Adrenal gland (tissue), 19 donors: ENCODE results near the gene TRPM5. TPM values are rescaled to one million over a fixed set of nuclear protein-coding genes. Genes with fewer than 3 reads are reported as not detected.

ENCODE experiments used
- DNase-seq, 7 donors: peaks; one replicate each; pipeline ENCODE4 v3.0.0-alpha.2; 2019 to 2020
- H3K27ac ChIP-seq, 5 donors: fragments of 200-600 bp; sonication (generic) in 4 of 5; 1 replicate in 3 of 5; 2 replicates in 2 of 5; pipeline versions ENCODE4 v1.5.1 to v1.8.0; 2016 to 2020; ENCODE audit warnings: mild to moderate bottlenecking in 1 of 5
- H3K27me3 ChIP-seq: fragments of 200-600 bp; 2 replicates; pipeline ENCODE4 v1.8.0; 2021
- H3K36me3 ChIP-seq, 2 donors: fragments of 200-600 bp; replicated peaks in 1 of 2; 1 replicate in 1 of 2; 2 replicates in 1 of 2; pipeline versions ENCODE4 v1.5.1 to v1.8.0; 2018 to 2022
- H3K4me1 ChIP-seq, 2 donors: fragments of 200-600 bp; replicated peaks in 1 of 2; 1 replicate in 1 of 2; 2 replicates in 1 of 2; pipeline versions ENCODE4 v1.5.1 to v1.8.0; 2018 to 2021
- H3K4me3 ChIP-seq, 4 donors: fragments of 200-600 bp; sonication (generic) in 3 of 4; one replicate each; pipeline ENCODE4 v1.5.1; 2016 to 2018
- H3K9me3 ChIP-seq, 3 donors: fragments of 200-600 bp; sonication (generic) in 1 of 3; replicated peaks in 1 of 3; 1 replicate in 2 of 3; 2 replicates in 1 of 3; pipeline versions ENCODE4 v1.5.1 to v1.8.0; 2016 to 2021
- POLR2A ChIP-seq, 2 donors: fragments of 450-650 bp; IDR thresholded peaks; one replicate each; pipeline ENCODE4 v1.6.1; 2017; ENCODE audit warnings: antibody characterized with exemption in 2 of 2, mild to moderate bottlenecking in 2 of 2, moderate library complexity in 1 of 2
- WGBS, 4 donors: extraction: QIAGEN DNeasy Blood & Tissue Kit in 2 of 4; methylation state at CpG; one replicate each; pipeline versions ENCODE4 v1.1.5 to v1.1.7; 2013 to 2017; 5-methylcytosine and 5-hydroxymethylcytosine counted together
- intact Hi-C, 2 donors: fragments of 100-400 bp; cut with DNase I; formaldehyde crosslinking; loops; one replicate each; pipeline versions ENCODE4 v1.14.1 to v1.15.0; 2022 to 2023
- long read RNA-seq, 10 donors: library from polyadenylated mRNA in 3 of 10; unstranded in 2 of 10; stranded (forward) in 1 of 10; transcript quantifications; one replicate each; pipeline ENCODE4 v2.0.0 and lab custom pipeline, GENCODE V29; 2021 to 2026
- polyA plus RNA-seq, 3 donors: library from polyadenylated mRNA; stranded (reverse); fragments of 200-250 nt in 2 of 3; fragments of 350-450 nt in 1 of 3; fragmentation: Illumina TruSeq in 1 of 3; extraction: RNeasy Lipid Tissue Mini Kit (QIAGEN cat#74804) in 1 of 3; gene quantifications; one replicate each; pipeline ENCODE4 v1.2.3, GENCODE V29; 2013 to 2014
- total RNA-seq, 9 donors: library from RNA; depleted of rRNA in 4 of 9; stranded (reverse); fragments of >200 nt in 4 of 9; fragments of 120-200 nt in 1 of 9; fragmentation: NEBNext Ultra II Directional in 1 of 9; extraction: Animal tissue kit (Norgen Biotek cat#: 25700) in 1 of 9; gene quantifications; one replicate each; pipeline versions ENCODE4 v1.1.0 to v1.2.4, GENCODE V29; 2013 to 2023
- TF ChIP-seq, protein P1 (sequence below), 6 experiments: fragments of 450-650 bp in 4 of 6; fragments of 200-600 bp in 2 of 6; sonication (generic) in 1 of 6; IDR thresholded peaks; 1 replicate in 5 of 6; 2 replicates in 1 of 6; pipeline versions ENCODE4 v1.5.1 to v1.8.0; 2016 to 2021; ENCODE audit warnings: antibody characterized with exemption in 6 of 6, mild to moderate bottlenecking in 2 of 6, moderate library complexity in 1 of 6
- donor health status: healthy with polysubstance abuse.
- donor health status: Bipolar disorder and iron deficiency.
- donor health status: DM: yes; HTN: yes; CAD: no.
- donor health status: DM: no; HTN: no; CAD: no.
- donor health status: DM: no; HTN: no; CAD: no.
- donor health status: DM: yes; HTN: yes; CAD: no.

The TRPM5 gene, protein sequence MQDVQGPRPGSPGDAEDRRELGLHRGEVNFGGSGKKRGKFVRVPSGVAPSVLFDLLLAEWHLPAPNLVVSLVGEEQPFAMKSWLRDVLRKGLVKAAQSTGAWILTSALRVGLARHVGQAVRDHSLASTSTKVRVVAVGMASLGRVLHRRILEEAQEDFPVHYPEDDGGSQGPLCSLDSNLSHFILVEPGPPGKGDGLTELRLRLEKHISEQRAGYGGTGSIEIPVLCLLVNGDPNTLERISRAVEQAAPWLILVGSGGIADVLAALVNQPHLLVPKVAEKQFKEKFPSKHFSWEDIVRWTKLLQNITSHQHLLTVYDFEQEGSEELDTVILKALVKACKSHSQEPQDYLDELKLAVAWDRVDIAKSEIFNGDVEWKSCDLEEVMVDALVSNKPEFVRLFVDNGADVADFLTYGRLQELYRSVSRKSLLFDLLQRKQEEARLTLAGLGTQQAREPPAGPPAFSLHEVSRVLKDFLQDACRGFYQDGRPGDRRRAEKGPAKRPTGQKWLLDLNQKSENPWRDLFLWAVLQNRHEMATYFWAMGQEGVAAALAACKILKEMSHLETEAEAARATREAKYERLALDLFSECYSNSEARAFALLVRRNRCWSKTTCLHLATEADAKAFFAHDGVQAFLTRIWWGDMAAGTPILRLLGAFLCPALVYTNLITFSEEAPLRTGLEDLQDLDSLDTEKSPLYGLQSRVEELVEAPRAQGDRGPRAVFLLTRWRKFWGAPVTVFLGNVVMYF (N-terminal part only)
- total RNA-seq, result 1 to 10 TPM in 3 of 9 donors, under 1 TPM in 6; 0.11 to 2.4 (median 0.68) TPM
- 1 to 10 TPM in 2 of 3 donors, not detected in 1; 3.0 to 7.4 TPM for polyA plus RNA-seq
- long read RNA-seq, donor 1, result 0 reads
- long read RNA-seq, donor 2, result 0 reads
- long read RNA-seq, donor 3, result 0 reads
- long read RNA-seq, donor 4, partial matches to known transcripts, result 0 of 1 reads
- long read RNA-seq, donor 4, other reads (novel, unspliced or antisense), result 1 of 1 reads
- long read RNA-seq, donor 5, partial matches to known transcripts, result 1 of 2 reads
- long read RNA-seq, donor 5, other reads (novel, unspliced or antisense), result 1 of 2 reads
- long read RNA-seq, donor 6, result 0 reads
- long read RNA-seq, donor 7, result 0 reads
- long read RNA-seq, donor 8, result 0 reads
- long read RNA-seq, donor 9, result 0 reads
- long read RNA-seq, donor 10, result 0 reads

DNA sequence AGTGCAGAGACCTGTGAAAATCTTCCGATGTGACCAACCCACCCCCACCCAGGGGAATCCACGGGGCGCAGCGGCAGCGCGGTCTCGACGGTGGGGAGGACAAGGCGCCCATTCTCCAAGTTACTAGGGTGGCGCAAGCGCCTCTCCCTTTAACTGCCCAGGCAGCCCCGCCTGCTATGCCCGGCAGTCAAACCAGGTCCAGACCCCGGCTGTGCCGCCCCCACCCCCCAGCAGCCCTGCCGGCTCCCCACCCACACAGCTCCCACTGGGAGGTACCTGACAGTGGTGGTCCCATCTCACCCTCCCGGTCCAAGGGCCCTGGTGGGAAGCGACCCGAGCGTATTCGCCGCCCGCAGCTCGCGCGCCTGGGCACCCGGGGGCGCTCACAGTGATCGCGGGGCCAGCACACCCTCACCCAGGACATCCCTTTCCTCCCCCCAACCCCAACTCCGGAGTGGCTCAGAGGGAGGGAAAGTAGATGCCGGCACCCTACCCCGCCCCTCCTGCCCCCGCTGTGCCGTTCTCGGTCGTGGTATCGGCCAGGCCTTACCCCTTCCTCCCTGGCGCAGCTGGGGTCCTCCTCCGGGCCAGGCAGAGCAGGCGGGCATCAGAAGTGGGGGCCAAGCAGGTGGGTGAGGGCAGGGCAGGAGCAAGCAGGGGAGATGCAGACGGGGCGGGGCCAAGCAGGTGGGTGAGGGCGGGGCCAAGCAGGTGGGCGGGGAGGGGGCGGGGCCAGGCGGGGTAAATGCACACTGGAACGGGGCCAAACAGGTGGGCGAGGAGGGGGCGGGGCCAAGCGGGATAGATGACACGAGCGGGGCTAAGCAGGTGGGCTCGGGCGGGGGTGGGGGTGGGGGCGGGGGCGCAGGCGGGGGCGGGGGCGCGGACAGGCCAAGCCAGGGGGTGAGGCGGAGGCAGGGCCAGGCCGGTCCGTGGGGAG lies at the start of gene TRPM5:
TRPM5 (minus strand) TSS at position 634 of the 940 bp plus-strand sequence. CDS start 21,478 bp downstream, outside the sequence.
- H3K27ac ChIP-seq, result peak within 1 kb of the TSS; percentile 34 to 91 (median 73)
- peak within 1 kb of the TSS; percentile 34 to 88 (median 76) for H3K4me3 ChIP-seq
- DNase-seq, result peak in 4 of 7 donors; percentile 43 to 80 (median 60)
- intact Hi-C loops, result loop anchor here in 1 of 2 donors (5.0 kb wide), 1 partner anchor 73 kb away; no protein-coding TSS in a partner anchor
- H3K9me3 ChIP-seq, result no peaks in the 10 kb centered on the region
- no peaks in the 10 kb centered on the region for H3K36me3 ChIP-seq
- WGBS, 4 donors, result 6 to 95% (median 10%) methylated on average over 3 to 58 of the region's 64 CpGs
- H3K27me3 ChIP-seq, result no peaks in the 10 kb centered on the region
- TF ChIP-seq POLR2A (IDR thresholded peaks at IDR 0.05), result no peak
- peaks cover 34 to 35% of the 10 kb centered on the region in 2 donors for H3K4me1 ChIP-seq

- peaks cover 0 to 14% (median 12%) of the 10 kb centered on the region in 3 donors for H3K9me3 ChIP-seq
- DNase-seq, result peak in 5 of 7 donors; percentile 18 to 47 (median 20)
- WGBS, 4 donors, result 40 to 56% (median 47%) methylated on average over 1 to 2 of the region's 2 CpGs
Measured at GRCh38 chr11:2489083-2489482, 44.8 kb upstream of the TRPM5 start.

GRCh38 chr11:2488004-2488403 lies 43.7 kb upstream of the TRPM5 start:
- no peak overlapping the region for H3K27ac ChIP-seq
- no peaks in the 10 kb centered on the region for H3K36me3 ChIP-seq
- peaks cover 0 to 14% (median 12%) of the 10 kb centered on the region in 3 donors for H3K9me3 ChIP-seq
- no peak overlapping the region for H3K4me3 ChIP-seq
- DNase-seq, result no peak
- intact Hi-C loops, result no loop called here
- TF ChIP-seq, protein P1, sequence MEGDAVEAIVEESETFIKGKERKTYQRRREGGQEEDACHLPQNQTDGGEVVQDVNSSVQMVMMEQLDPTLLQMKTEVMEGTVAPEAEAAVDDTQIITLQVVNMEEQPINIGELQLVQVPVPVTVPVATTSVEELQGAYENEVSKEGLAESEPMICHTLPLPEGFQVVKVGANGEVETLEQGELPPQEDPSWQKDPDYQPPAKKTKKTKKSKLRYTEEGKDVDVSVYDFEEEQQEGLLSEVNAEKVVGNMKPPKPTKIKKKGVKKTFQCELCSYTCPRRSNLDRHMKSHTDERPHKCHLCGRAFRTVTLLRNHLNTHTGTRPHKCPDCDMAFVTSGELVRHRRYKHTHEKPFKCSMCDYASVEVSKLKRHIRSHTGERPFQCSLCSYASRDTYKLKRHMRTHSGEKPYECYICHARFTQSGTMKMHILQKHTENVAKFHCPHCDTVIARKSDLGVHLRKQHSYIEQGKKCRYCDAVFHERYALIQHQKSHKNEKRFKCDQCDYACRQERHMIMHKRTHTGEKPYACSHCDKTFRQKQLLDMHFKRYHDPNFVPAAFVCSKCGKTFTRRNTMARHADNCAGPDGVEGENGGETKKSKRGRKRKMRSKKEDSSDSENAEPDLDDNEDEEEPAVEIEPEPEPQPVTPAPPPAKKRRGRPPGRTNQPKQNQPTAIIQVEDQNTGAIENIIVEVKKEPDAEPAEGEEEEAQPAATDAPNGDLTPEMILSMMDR (IDR thresholded peaks at IDR 0.05), result no peak
- TF ChIP-seq POLR2A (IDR thresholded peaks at IDR 0.05), result no peak
- peaks cover 16% of the 10 kb centered on the region in 2 donors for H3K4me1 ChIP-seq
- no peaks in the 10 kb centered on the region for H3K27me3 ChIP-seq

More at GRCh38 chr11:2489083-2489482, 44.8 kb upstream of the TRPM5 start:
- H3K4me1 ChIP-seq, result peaks cover 5 to 7% of the 10 kb centered on the region in 2 donors
- no peak for TF ChIP-seq POLR2A (IDR thresholded peaks at IDR 0.05)
- TF ChIP-seq, protein P1 (IDR thresholded peaks at IDR 0.05), result no peak
- intact Hi-C loops, result no loop called here
- H3K27me3 ChIP-seq, result no peaks in the 10 kb centered on the region
- H3K36me3 ChIP-seq, result no peaks in the 10 kb centered on the region
- H3K27ac ChIP-seq, result peak overlapping the region in 2 of 5 donors; percentile 7 to 42
- no peak overlapping the region for H3K4me3 ChIP-seq
